Erythroblast (primary cell): ENCODE results near the gene RAB31.
"Not testable (repeated sequence)": the region's sequence is repeated elsewhere in the genome, so short reads cannot be mapped to it uniquely, and the experiment has no call there.

Experiments
- DNase-seq, 2 experiments: peaks; one replicate each; lab custom pipeline; 2025; lab: John Stamatoyannopoulos, UW
- GATA1 ChIP-seq: IDR thresholded peaks from 2 replicates; pipeline ENCODE4 v1.6.1; 2011; ENCODE audit warnings: low read depth, mild to moderate bottlenecking, control low read depth, low read length, moderate library complexity
- POLR2A ChIP-seq: IDR thresholded peaks from 2 replicates; pipeline ENCODE4 v1.6.1; 2011; ENCODE audit warnings: mild to moderate bottlenecking, low read length

The RAB31 gene

DNA sequence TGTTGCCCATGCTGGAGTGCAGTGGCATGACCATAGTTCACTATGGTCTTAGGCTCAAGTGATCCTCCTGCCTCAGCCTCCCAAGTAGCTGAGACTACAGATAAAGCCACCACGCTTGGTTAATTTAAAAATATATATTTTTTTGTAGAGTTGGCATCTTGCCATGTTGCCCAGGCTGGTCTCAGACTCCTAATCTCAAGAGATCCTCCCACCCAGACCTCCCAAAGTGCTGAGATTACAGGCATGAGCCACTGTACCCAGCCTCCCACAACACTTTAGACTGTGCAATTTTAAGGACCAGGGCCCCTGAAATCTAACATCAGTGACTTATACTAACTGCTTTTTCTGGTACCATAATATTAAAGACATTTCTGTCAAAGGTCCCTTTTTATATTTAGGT lies 182.9 kb downstream of the RAB31 start:
- no peak for TF ChIP-seq POLR2A
- TF ChIP-seq GATA1 = no peak

DNA sequence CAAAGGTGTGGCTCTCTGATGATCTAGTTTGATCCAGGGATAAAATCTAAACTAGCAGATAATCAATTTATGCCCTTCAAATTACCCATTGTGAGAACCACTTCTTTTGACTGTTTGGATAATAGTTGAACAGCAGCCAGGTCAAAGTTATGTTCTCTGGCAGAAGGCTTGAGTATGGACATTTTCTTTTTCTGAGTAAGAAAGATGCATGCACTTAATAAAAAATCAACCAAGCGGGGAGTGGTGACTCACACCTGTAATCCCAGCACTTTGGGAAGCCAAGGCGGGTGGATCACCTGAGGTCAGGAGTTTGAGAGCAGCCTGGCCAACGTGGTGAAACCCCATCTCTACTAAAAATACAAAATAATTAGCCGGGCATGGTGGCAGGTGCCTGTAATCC lies 183.4 kb downstream of the RAB31 start:
- DNase-seq = not testable (repeated sequence)

More for the DNA sequence above, 182.9 kb downstream of the RAB31 start:
- peak; percentile 83 to 89 for DNase-seq

GRCh38 chr18:9894454-9895068 lies 186.5 kb downstream of the RAB31 start:
- DNase-seq = no peak
- TF ChIP-seq POLR2A = no peak
- no peak for TF ChIP-seq GATA1

DNA sequence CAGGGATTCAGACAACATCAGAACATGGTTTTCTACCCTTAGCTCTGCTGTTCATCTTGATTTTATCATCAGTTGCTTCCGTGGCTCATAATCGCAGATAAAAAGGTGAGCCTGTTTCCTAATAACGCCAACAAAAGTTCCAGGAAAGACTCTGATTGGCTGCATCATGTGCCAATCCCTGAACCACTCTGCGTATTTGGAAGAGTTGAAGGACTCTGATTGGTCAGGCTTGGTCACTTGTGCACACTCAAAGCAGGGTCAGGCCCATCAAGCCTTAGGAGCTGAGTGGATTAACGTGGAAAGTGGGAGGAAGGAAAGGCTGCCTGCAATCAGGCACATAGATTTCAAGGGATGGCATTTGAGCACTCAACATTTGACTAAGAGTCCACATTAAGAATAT lies 189.0 kb downstream of the RAB31 start:
- TF ChIP-seq POLR2A (no peak), GATA1 (no peak)
- DNase-seq = no peak

GRCh38 chr18:9897787-9898291 lies 189.7 kb downstream of the RAB31 start:
- DNase-seq = not testable (repeated sequence)

DNA sequence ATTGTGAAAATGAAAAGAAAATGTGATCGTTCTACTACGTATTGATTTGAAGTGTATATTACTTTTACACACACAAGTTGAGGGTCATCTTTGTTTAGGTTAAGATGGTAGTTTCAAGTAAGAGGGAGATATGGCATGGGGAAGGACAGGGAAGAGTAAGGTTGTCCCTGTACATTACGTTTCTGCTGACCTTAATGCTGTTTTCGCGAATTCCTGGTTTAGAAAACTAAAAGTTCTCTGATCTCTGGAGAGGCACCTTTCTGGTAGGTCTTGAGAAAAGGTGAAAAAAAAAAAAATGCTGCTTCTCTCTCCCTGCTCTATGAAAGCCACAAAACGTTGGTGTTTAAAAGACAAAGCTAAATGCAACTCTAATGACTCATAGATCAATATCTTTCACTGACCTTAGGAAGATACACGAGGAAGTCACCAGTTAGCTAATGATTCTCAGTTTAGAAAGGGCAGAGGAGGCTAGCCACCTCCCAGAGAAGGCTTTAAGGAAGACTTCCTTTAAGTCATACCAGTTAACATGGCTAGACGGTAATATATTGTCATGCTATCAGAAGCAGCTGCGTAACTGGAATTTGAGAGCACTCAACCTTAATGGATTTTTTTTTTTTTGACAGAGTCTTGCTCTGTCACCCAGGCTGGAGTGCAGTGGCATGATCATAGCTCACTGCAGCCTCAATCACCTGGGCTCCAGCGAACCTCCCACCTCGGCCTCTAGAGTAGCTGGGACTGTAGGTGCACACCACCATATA lies 190.9 kb downstream of the RAB31 start:
- peak; percentile 78 to 83 for DNase-seq
- TF ChIP-seq GATA1 (no peak), POLR2A (peak; percentile 58)

DNA sequence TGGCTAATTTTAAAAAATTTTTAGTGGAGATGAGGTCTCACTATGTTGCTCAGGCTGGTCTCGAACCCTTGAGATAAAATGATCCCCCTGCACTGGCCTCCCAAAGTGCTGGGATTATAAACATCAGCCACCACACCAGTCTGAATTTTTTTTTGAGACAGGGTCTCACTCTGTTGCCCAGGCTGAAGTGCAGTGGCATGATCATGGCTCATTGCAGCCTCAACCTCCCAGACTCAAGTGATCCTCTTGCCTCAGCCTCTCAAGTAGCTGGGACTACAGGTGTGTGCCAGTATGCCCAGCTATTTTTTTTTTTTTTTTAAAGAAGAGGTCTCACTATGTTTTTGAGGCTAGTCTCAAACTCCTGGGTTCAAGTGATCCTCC lies 191.4 kb downstream of the RAB31 start:
- DNase-seq = not testable (repeated sequence)

DNA sequence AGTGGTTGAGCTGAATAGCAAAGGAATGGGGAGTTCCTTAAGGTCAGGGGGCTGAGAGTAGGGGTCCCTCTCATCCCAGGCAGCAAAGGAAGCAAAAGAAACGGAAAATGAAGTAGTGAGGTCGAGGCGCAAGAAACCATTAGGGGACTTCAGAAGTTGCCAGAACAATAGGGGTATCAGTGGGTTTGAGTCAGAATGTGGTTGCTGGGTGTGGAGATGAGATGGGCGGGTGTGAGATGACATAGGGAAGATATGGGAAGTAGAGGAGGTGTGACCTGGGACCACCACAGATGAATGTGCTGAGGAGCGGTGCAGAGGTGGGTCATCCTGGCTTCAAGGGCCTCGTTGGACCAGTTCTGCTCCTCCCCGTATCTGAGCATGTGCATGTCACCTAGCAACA lies 192.6 kb downstream of the RAB31 start:
- TF ChIP-seq GATA1 (no peak), POLR2A (no peak)
- DNase-seq = peak; percentile 41 to 47

DNA sequence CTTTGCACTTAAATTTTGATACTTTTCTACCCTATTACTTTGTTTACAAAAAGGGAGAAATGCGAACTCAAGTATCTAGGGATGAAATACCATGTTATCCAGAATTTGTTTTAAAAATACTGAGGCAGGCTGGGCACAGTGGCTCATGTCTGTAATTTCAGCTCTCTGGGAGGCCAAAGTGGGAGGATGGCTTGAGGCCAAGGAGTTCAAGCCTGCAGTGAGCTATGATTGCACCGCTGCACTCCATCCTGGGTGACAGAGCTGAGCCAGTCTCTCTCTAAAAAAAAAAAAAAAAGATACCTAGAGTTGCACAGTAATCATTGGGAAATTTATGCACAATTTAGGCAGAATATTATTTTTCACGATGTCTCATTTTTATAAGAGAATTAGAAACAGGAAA lies 193.3 kb downstream of the RAB31 start:
- DNase-seq = peak; percentile 47 to 61
- TF ChIP-seq POLR2A (no peak), GATA1 (no peak)

GRCh38 chr18:9902264-9902663 lies 194.2 kb downstream of the RAB31 start:
- DNase-seq = not testable (repeated sequence)

DNA sequence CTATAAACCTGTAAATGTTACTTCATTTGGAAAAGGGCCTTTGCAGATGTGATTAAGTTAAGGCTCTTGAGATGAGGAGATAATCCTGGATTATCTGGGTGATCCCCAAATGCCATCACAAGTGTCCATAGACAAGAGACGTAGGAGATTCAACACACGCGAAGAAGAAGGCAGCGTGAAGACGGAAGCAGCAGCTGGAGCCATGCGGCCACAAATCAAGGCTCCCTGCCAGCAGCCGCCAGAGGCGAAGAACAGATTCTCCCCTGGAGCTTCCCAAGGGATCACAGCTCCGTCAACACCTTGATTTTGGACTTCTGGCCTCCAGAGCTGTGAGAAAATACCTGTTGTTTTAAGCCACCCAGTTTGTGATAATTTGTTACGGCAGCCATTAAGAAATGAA lies 194.7 kb downstream of the RAB31 start:
- no peak for DNase-seq
- TF ChIP-seq POLR2A = no peak

- TF ChIP-seq POLR2A (no peak), GATA1 (no peak)
- DNase-seq = no peak
Measured at GRCh38 chr18:9905401-9905922, 197.4 kb downstream of the RAB31 start.

GRCh38 chr18:9906481-9906880 lies 198.4 kb downstream of the RAB31 start:
- TF ChIP-seq POLR2A = no peak
- TF ChIP-seq GATA1 = no peak
- DNase-seq = no peak

DNA sequence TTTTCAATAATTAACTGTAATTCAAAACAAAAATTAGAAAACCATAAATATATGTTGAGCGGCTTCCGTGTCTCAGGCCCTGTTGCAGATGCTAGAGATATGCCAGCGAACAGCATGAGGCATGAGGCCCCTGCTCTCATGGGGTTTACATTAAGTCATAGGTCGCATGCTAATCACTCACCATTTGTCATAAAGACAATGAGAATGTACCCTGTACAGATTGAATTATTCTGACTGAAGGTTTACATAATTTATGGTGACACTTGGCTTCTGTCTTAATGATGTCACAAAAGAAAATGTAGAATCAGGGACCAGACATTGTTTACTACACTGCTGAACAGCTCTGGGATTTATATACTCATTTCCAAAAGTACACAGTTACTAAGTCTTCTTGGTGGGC lies 199.8 kb downstream of the RAB31 start:
- no peak for DNase-seq
- TF ChIP-seq GATA1 (no peak), POLR2A (no peak)

GRCh38 chr18:9910071-9910470 lies 202.0 kb downstream of the RAB31 start:
- DNase-seq = no peak
- TF ChIP-seq GATA1 (no peak), POLR2A (no peak)
